PFSK-1 (cell line): ENCODE measurements around the gene GLCE.

Source experiments
- FOXP2 ChIP-seq: optimal IDR thresholded peaks from 2 replicates; pipeline ENCODE3; 2011; ENCODE audit warnings: borderline replicate concordance, control low read depth, inconsistent platforms; ENCODE audit not compliant: insufficient read depth; ENCODE audit errors: extremely low read length, extremely low read depth
- POLR2AphosphoS5 ChIP-seq: IDR thresholded peaks from 2 replicates; pipeline ENCODE4 v1.6.1; 2012; ENCODE audit warnings: low read depth, mild to moderate bottlenecking, control low read depth, low read length, moderate library complexity
- SIN3A ChIP-seq: IDR thresholded peaks from 2 replicates; pipeline ENCODE4 v1.6.1; 2012; ENCODE audit warnings: mild to moderate bottlenecking, low read length, moderate library complexity, borderline replicate concordance; ENCODE audit not compliant: insufficient read depth
- TAF1 ChIP-seq: IDR thresholded peaks from 2 replicates; pipeline ENCODE4 v1.6.1; 2012; ENCODE audit warnings: low read length, control low read depth, borderline replicate concordance; ENCODE audit not compliant: insufficient read depth
- TF ChIP-seq, protein P1 (sequence below), 2 experiments: IDR thresholded peaks; 2 replicates each; pipeline versions ENCODE4 v1.6.1 to v1.8.0; 2011 to 2012; ENCODE audit warnings: low read depth in 2 of 2, low read length in 2 of 2, control low read depth in 1 of 2, inconsistent platforms in 1 of 2, mild to moderate bottlenecking in 1 of 2, moderate library complexity in 1 of 2; ENCODE audit not compliant: insufficient read depth in 1 of 2

GLCE gene

DNA sequence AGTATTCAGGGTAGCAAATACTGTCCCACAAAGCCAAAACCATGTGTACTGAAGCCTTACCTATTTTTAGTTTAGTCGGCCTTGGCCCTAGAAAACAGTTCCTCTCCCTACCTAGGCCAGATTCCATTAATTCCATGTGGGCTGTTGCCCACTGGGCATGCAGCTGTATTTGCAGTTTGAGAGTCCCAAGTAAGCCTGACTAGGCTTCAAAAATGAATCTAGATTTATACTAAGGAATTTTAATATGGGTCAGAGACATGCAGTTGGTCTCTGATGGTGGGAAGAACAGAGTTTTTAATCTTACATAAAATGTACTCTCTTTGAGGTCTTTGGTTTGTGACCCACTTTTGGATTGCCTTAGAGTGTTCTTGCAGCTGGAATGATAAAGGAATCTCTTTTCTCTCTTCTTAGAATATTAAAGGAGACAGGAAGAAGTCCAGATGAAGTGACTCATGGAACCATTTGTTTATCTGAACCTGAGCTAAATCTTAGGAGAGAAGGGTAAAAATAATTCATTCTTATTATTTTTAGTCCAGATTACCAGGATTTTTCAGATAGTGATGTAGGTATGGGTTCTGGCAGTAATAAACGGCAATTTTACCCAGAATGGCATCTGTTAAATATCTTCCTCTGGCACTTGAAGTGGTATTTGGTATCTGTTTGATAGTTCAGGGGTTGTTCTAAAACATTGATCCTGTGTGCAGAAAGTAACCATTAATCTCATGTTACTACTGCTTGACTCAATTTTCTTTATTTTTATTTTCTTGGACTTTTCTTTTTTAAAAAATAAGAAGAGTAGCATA, 33.8 kb downstream of the GLCE start:
- TF ChIP-seq, protein P1, sequence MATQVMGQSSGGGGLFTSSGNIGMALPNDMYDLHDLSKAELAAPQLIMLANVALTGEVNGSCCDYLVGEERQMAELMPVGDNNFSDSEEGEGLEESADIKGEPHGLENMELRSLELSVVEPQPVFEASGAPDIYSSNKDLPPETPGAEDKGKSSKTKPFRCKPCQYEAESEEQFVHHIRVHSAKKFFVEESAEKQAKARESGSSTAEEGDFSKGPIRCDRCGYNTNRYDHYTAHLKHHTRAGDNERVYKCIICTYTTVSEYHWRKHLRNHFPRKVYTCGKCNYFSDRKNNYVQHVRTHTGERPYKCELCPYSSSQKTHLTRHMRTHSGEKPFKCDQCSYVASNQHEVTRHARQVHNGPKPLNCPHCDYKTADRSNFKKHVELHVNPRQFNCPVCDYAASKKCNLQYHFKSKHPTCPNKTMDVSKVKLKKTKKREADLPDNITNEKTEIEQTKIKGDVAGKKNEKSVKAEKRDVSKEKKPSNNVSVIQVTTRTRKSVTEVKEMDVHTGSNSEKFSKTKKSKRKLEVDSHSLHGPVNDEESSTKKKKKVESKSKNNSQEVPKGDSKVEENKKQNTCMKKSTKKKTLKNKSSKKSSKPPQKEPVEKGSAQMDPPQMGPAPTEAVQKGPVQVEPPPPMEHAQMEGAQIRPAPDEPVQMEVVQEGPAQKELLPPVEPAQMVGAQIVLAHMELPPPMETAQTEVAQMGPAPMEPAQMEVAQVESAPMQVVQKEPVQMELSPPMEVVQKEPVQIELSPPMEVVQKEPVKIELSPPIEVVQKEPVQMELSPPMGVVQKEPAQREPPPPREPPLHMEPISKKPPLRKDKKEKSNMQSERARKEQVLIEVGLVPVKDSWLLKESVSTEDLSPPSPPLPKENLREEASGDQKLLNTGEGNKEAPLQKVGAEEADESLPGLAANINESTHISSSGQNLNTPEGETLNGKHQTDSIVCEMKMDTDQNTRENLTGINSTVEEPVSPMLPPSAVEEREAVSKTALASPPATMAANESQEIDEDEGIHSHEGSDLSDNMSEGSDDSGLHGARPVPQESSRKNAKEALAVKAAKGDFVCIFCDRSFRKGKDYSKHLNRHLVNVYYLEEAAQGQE (IDR thresholded peaks at IDR 0.05; ENCODE audit: insufficient read depth in 1 of 2, low read depth in 2 of 2, low read length in 2 of 2) = no peak
- TF ChIP-seq FOXP2 = no peak

DNA sequence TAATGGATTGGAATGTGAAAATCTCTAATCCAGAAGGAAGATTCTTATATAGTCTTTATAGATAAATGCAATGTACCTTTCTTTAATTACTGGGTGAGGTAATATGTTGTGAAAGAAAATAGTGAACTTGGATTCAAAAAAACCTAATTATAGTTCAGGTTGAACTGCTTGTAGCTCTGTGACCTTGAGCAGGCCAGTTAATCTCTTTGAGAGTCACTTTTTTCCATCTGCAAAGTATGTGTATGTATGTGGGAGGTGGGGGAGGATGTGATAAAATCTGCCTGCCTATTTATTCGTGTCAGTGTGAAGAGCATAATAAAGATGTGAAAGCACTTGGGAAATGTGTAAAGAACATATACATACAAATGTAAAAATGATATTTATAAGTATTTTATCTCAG, 34.4 kb downstream of the GLCE start:
- TF ChIP-seq POLR2AphosphoS5 = no peak
- no peak for TF ChIP-seq TAF1
- no peak for TF ChIP-seq FOXP2
- TF ChIP-seq SIN3A = no peak
- TF ChIP-seq, protein P1 (IDR thresholded peaks at IDR 0.05; ENCODE audit: insufficient read depth in 1 of 2, low read depth in 2 of 2, low read length in 2 of 2) = no peak

DNA sequence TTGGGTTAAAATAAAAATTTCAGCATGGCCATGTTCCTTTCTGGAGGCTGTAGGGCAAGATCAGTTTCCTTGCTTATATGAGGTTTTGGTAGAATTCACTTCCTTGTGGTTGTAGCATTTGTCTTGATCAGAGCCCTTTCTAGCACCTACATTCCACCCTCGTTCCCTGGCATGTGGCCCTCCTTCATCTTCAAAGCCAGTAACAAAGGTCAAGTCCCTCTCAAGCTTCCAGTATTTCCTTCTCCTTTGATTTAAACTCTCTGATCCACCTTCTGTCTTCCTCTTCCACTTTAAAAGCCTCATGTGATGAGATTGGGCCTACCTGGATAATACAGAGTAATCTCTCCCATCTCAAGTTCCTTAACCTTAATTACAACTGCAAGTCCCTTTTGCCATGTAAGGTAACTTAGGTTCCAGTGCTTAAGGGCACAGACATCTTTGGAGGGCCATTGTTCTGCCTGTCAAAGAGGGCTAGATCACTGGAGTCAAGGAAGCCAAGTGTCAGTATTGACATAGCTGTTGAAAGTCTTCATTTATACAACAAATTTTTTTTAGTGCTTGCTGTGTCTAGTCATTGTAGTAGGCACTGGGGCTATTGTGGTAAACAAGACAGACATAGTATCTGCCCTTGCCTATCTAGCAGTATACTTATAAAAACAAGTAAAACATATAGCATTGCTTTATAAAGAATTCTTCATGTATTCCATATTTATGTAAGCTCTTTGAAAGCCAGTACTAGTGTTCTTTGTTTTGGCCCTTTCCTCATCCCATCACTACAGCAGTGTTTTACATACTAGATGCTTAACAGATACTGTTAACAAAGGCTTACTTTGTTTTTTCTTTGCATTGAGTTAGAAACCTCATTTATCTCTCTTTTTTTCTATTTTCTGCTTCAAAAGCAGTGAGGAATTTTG, 40.7 kb downstream of the GLCE start:
- no peak for TF ChIP-seq FOXP2
- no peak for TF ChIP-seq POLR2AphosphoS5
- no peak for TF ChIP-seq SIN3A
- TF ChIP-seq, protein P1 (IDR thresholded peaks at IDR 0.05; ENCODE audit: insufficient read depth in 1 of 2, low read depth in 2 of 2, low read length in 2 of 2) = no peak
- TF ChIP-seq TAF1 = no peak

DNA sequence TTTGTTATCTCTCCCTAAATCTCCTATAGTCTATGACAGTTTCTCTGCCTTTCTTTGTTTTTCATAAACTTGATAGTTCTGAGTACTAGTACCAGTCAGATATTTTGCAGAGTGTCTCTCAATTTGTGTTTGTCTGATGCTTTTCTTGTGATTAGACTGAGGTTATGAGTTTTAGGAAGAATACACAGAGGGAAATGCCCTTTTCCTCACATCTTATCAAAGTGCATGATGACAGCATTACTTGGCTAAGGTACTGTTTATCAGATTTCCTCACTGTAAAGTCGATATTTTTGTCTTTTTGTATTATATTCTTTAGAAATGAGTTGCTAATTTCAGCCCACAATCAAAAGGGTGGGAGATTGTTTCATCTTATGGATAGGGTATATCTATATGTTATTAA, 45.6 kb downstream of the GLCE start:
- no peak for TF ChIP-seq TAF1
- TF ChIP-seq SIN3A = no peak
- TF ChIP-seq POLR2AphosphoS5 = no peak
- TF ChIP-seq FOXP2 = no peak
- TF ChIP-seq, protein P1 (IDR thresholded peaks at IDR 0.05; ENCODE audit: insufficient read depth in 1 of 2, low read depth in 2 of 2, low read length in 2 of 2) = no peak

DNA sequence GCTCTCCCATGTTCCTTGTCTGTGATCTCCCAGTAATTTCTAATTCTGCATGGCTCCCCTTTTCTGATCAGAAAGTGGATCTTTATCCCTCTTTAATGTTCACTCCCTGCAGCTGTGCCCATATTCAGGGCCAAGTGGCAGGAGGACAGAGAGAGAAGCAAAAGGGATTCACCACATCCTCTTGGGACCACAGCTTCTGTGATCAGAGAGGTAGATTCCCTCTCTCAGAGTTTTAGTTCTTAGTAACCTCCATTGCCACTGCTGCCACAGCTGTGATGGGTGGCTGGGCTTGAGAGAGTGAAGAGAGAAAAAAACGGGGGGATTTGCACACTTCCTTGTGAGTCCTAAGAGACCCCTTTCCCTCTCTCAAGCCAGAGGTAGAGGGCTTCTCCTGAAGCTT, 49.2 kb downstream of the GLCE start:
- TF ChIP-seq POLR2AphosphoS5 (no peak), SIN3A (no peak), TAF1 (no peak), FOXP2 (no peak)
- TF ChIP-seq, protein P1 (IDR thresholded peaks at IDR 0.05; ENCODE audit: insufficient read depth in 1 of 2, low read depth in 2 of 2, low read length in 2 of 2) = no peak
